ENCODE measurements around the gene PPP2R1B. TPM values are rescaled to one million over a fixed set of nuclear protein-coding genes. Genes with fewer than 3 reads are reported as not detected.
"Not testable (repeated sequence)": the region's sequence is repeated elsewhere in the genome, so short reads cannot be mapped to it uniquely, and the experiment has no call there.

The PPP2R1B gene
- total RNA-seq, 1 donor from 2014 or later: 33.8 TPM

DNA sequence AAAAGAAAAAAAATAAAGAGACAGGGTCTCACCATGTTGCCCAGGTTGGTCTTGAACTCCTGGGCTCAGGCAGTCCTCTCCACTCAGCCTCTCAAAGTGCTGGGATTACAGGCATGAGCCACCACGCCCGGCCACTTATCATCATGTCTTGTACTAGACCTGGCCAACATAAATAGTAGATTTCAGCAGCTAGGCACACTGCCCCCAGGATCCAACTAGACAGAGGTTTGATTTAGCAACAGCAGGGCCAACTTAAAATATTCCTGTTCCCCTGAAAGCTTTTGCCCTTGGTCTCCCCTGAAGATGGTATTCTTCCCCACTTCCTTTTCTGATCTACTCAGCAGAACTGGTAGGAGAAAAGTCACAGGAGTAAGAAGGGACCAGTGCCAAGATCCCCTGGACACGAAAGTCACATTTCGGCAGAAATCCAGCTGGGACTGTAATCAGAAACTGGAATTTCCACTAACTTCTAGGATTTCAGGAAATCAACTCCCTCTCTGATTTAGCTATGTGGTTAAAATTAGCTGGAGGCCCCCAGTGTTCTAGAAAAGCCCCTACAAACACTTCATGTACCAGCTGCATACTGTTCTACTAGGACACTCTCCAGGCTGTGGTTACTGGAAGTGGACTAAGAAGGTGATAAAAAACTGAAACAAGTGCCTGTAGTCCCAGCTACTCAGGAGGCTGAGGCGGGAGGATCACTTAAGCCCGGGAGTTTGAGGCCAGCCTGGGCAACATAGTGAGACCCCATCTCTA lies 8.9 kb upstream of the PPP2R1B start:
- H3K27me3 Mint-ChIP-seq (ENCODE audit: low read depth): no peaks in the 10 kb centered on the region
- no peak overlapping the region for H3K4me3 Mint-ChIP-seq
- no peaks in the 10 kb centered on the region for H3K9me3 Mint-ChIP-seq
- no peaks in the 10 kb centered on the region for H3K36me3 Mint-ChIP-seq
- TF ChIP-seq, protein P1, sequence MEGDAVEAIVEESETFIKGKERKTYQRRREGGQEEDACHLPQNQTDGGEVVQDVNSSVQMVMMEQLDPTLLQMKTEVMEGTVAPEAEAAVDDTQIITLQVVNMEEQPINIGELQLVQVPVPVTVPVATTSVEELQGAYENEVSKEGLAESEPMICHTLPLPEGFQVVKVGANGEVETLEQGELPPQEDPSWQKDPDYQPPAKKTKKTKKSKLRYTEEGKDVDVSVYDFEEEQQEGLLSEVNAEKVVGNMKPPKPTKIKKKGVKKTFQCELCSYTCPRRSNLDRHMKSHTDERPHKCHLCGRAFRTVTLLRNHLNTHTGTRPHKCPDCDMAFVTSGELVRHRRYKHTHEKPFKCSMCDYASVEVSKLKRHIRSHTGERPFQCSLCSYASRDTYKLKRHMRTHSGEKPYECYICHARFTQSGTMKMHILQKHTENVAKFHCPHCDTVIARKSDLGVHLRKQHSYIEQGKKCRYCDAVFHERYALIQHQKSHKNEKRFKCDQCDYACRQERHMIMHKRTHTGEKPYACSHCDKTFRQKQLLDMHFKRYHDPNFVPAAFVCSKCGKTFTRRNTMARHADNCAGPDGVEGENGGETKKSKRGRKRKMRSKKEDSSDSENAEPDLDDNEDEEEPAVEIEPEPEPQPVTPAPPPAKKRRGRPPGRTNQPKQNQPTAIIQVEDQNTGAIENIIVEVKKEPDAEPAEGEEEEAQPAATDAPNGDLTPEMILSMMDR (IDR thresholded peaks at IDR 0.05; ENCODE audit: unreplicated experiment): no peak
- no peak for DNase-seq (ENCODE audit: low spot score in 2 of 2, unreplicated experiment in 2 of 2)
- H3K4me1 Mint-ChIP-seq: peaks cover 8% of the 10 kb centered on the region
- H3K27ac Mint-ChIP-seq: no peak overlapping the region

GRCh38 chr11:111772535-111772934 lies 6.3 kb upstream of the PPP2R1B start:
- TF ChIP-seq, protein P1 (IDR thresholded peaks at IDR 0.05; ENCODE audit: unreplicated experiment): no peak
- DNase-seq (ENCODE audit: low spot score in 2 of 2, unreplicated experiment in 2 of 2): no peak
- H3K4me3 Mint-ChIP-seq: no peak overlapping the region
- no peaks in the 10 kb centered on the region for H3K9me3 Mint-ChIP-seq
- H3K27me3 Mint-ChIP-seq (ENCODE audit: low read depth): no peaks in the 10 kb centered on the region
- no peak overlapping the region for H3K27ac Mint-ChIP-seq
- H3K4me1 Mint-ChIP-seq: peaks cover 9% of the 10 kb centered on the region
- no peaks in the 10 kb centered on the region for H3K36me3 Mint-ChIP-seq

DNA sequence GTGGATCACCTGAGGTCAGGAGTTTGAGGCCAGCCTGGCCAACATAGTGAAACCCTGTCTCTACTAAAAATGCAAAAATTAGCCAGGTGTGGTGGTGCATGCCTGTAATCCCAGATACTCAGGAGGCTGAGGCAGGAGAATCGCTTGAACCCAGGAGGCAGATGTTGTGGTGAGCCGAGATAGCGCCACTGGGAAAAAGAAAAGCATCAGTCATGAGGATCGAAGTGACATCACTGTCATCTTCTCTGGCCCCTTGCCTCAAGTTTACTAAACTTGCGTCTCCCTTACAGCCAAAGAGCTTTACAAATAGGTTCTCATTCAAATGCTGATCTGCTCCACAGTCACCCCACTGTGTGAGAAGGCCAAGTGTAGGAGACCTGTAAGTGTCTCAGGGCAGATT lies 5.0 kb upstream of the PPP2R1B start:
- not testable (repeated sequence) for H3K36me3 Mint-ChIP-seq; H3K27me3 Mint-ChIP-seq (ENCODE audit: low read depth); H3K9me3 Mint-ChIP-seq; H3K4me3 Mint-ChIP-seq; H3K27ac Mint-ChIP-seq; DNase-seq (ENCODE audit: low spot score in 2 of 2, unreplicated experiment in 2 of 2)
- H3K4me1 Mint-ChIP-seq: peaks cover 12% of the 10 kb centered on the region

- no peaks in the 10 kb centered on the region for H3K36me3 Mint-ChIP-seq
- no peak overlapping the region for H3K4me3 Mint-ChIP-seq
- H3K9me3 Mint-ChIP-seq: no peaks in the 10 kb centered on the region
- no peaks in the 10 kb centered on the region for H3K27me3 Mint-ChIP-seq (ENCODE audit: low read depth)
- H3K27ac Mint-ChIP-seq: peak overlapping the region; percentile 83
- TF ChIP-seq, protein P1 (IDR thresholded peaks at IDR 0.05; ENCODE audit: unreplicated experiment): no peak
- peaks cover 12% of the 10 kb centered on the region for H3K4me1 Mint-ChIP-seq
- DNase-seq (ENCODE audit: low spot score in 2 of 2, unreplicated experiment in 2 of 2): no peak
Measured at GRCh38 chr11:111770581-111771134, 4.5 kb upstream of the PPP2R1B start.

GRCh38 chr11:111766834-111767142 lies 599 bp upstream of the PPP2R1B start:
- TF ChIP-seq, protein P1 (IDR thresholded peaks at IDR 0.05; ENCODE audit: unreplicated experiment): no peak
- H3K4me3 Mint-ChIP-seq: peak overlapping the region; percentile 100
- no peak for DNase-seq (ENCODE audit: low spot score in 2 of 2, unreplicated experiment in 2 of 2)
- peak overlapping the region; percentile 99 for H3K27ac Mint-ChIP-seq
- H3K27me3 Mint-ChIP-seq (ENCODE audit: low read depth): no peaks in the 10 kb centered on the region
- peaks cover 14% of the 10 kb centered on the region for H3K36me3 Mint-ChIP-seq
- H3K9me3 Mint-ChIP-seq: no peaks in the 10 kb centered on the region
- H3K4me1 Mint-ChIP-seq: peaks cover 26% of the 10 kb centered on the region

DNA sequence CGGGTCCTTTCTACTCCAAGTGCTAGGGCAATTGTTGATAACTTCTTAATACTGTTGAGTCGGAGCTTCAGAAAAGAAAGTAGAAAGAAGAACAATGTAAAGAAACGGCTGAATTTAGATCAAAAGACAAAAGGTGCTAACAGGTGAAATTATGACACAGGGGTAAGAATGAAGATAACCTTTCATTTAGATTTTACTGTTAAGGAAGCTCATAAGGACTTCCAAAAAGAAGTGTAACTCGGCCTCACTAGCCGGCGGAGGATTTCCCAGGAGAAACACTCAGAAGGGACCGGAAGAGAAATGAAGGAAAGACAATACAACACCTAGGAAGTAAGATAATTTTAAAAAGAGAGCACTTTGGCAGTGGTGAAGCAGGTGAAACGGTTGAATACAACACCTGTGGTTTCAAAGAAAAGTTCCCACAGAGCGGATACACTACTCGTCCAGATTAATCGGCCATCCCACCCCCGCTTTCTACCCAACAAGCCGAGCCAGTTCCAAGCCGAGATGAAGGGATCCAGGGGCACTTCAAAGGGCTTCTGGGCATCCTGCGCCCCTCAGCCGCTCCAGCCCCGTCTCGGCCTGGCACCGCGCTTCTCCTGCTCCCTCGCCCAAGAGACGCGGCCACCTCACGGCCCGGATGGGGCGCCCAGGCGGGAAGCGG lies 737 bp downstream of the PPP2R1B start:
- Mint-ChIP-seq H3K9me3 (no peaks in the 10 kb centered on the region), H3K36me3 (peaks cover 22% of the 10 kb centered on the region), H3K4me3 (peak overlapping the region; percentile 100), H3K27ac (peak overlapping the region; percentile 99), H3K4me1 (peaks cover 23% of the 10 kb centered on the region), H3K27me3 (ENCODE audit: low read depth) (no peaks in the 10 kb centered on the region)
- no peak for DNase-seq (ENCODE audit: low spot score in 2 of 2, unreplicated experiment in 2 of 2)
- TF ChIP-seq, protein P1 (IDR thresholded peaks at IDR 0.05; ENCODE audit: unreplicated experiment): no peak

All from mesothelial cell of epicardium (in vitro differentiated cells).